ENCODE data around the gene PCDHGB4.
"Not testable (repeated sequence)": the region's sequence is repeated elsewhere in the genome, so short reads cannot be mapped to it uniquely, and the experiment has no call there.

DNA sequence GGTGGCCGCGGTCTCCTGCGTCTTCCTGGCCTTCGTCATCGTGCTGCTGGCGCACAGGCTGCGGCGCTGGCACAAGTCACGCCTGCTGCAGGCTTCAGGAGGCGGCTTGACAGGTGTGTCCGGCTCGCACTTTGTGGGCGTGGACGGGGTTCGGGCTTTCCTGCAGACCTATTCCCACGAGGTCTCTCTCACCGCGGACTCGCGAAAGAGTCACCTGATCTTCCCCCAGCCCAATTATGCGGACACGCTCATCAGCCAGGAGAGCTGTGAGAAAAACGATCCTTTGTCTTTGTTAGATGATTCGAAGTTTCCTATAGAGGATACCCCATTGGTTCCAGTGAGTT, 27.7 kb downstream of the PCDHGB4 start:
- TF ChIP-seq, protein P1, sequence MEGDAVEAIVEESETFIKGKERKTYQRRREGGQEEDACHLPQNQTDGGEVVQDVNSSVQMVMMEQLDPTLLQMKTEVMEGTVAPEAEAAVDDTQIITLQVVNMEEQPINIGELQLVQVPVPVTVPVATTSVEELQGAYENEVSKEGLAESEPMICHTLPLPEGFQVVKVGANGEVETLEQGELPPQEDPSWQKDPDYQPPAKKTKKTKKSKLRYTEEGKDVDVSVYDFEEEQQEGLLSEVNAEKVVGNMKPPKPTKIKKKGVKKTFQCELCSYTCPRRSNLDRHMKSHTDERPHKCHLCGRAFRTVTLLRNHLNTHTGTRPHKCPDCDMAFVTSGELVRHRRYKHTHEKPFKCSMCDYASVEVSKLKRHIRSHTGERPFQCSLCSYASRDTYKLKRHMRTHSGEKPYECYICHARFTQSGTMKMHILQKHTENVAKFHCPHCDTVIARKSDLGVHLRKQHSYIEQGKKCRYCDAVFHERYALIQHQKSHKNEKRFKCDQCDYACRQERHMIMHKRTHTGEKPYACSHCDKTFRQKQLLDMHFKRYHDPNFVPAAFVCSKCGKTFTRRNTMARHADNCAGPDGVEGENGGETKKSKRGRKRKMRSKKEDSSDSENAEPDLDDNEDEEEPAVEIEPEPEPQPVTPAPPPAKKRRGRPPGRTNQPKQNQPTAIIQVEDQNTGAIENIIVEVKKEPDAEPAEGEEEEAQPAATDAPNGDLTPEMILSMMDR (IDR thresholded peaks at IDR 0.05; ENCODE audit: poor library complexity, severe bottlenecking), result not testable (repeated sequence)
- TF ChIP-seq EZH2 (IDR thresholded peaks at IDR 0.05; ENCODE audit: borderline replicate concordance, insufficient read depth, low read length, poor library complexity, severe bottlenecking), result not testable (repeated sequence)
